ENCODE results near the gene CREB3L2. TPM values are rescaled to one million over a fixed set of nuclear protein-coding genes. Genes with fewer than 3 reads are reported as not detected.

Gene CREB3L2
- total and polyA plus RNA-seq, 2 of the 8 experiments (the other 6 are each of a cell fraction or from before 2014, with no cell fraction given), result 14.4 to 48.3 TPM

- Histone ChIP-seq H3K23ac (ENCODE audit: insufficient read length) (no peak overlapping the region), H3K18ac (ENCODE audit: extremely low read depth, low read length) (no peak overlapping the region), H3K23me2 (ENCODE audit: low read depth, low read length) (no peaks in the 10 kb centered on the region), H3K4me3 (ENCODE audit: extremely low read depth in 1 of 4, insufficient read depth in 2 of 4, low read depth in 3 of 4, low read length in 4 of 4) (no peak overlapping the region), H2BK20ac (ENCODE audit: low read length) (no peak overlapping the region), H4K5ac (ENCODE audit: insufficient read length, low read depth, low read length) (no peak overlapping the region), H4K91ac (replicated peaks; ENCODE audit: insufficient read length, low read length) (no peak overlapping the region), H2BK120ac (replicated peaks; ENCODE audit: low read depth, low read length) (no peak overlapping the region), H4K20me1 (replicated peaks in 1 of 2; ENCODE audit: control insufficient read depth in 1 of 2, insufficient read depth in 2 of 2, low read length in 2 of 2) (no peaks in the 10 kb centered on the region), H3K9ac (replicated peaks in 1 of 4; ENCODE audit: extremely low read depth in 1 of 4, low read depth in 3 of 4, low read length in 3 of 4) (no peak overlapping the region), H3K27me3 (replicated peaks in 1 of 4; ENCODE audit: control insufficient read depth in 3 of 4, extremely low read depth in 1 of 4, insufficient read depth in 3 of 4, low read length in 3 of 4) (no peaks in the 10 kb centered on the region), H3K4me2 (ENCODE audit: insufficient read depth in 1 of 2, low read depth in 2 of 2, low read length in 2 of 2) (no peak overlapping the region), H4K8ac (ENCODE audit: extremely low read depth, insufficient read depth, low read length) (no peak overlapping the region), H3K27ac (ENCODE audit: low read depth, low read length) (no peak overlapping the region), H2BK12ac (ENCODE audit: low read depth, low read length) (no peak overlapping the region), H3K4me1 (replicated peaks in 1 of 4; ENCODE audit: control insufficient read depth in 3 of 4, insufficient read depth in 4 of 4, low read length in 3 of 4) (peaks cover 0 to 9% (median 2%) of the 10 kb centered on the region in 4 experiments; a peak in 3 of 7 replicates), H3K79me2 (ENCODE audit: control insufficient read depth in 1 of 2, insufficient read depth in 2 of 2, low read length in 2 of 2) (no peaks in the 10 kb centered on the region), H3K36me3 (ENCODE audit: control insufficient read depth in 2 of 4, insufficient read depth in 4 of 4, low read length in 3 of 4) (peaks cover 0 to 6% (median 0%) of the 10 kb centered on the region in 4 experiments; a peak in 2 of 8 replicates), H3K56ac (replicated peaks; ENCODE audit: insufficient read length, low read depth, low read length) (no peak overlapping the region), H2AFZ (ENCODE audit: low read length) (no peak overlapping the region), H3K4ac (replicated peaks; ENCODE audit: insufficient read length, low read depth, low read length) (no peak overlapping the region), H3K79me1 (ENCODE audit: low read depth, low read length) (no peaks in the 10 kb centered on the region), H3K14ac (ENCODE audit: insufficient read length) (no peak overlapping the region), H3K9me3 (ENCODE audit: insufficient read depth in 2 of 2, low read depth in 1 of 2, low read length in 1 of 2) (peaks cover 26 to 27% of the 10 kb centered on the region in 2 experiments; a peak in 3 of 4 replicates), H2BK5ac (ENCODE audit: low read depth, low read length) (no peak overlapping the region), H2AK5ac (ENCODE audit: low read depth, low read length) (no peak overlapping the region), H2BK15ac (ENCODE audit: low read length) (no peak overlapping the region)
- 86% methylated on average over 1 of the region's 1 CpG; no CpG with 5 or more reads in 1 of the 2 experiments for WGBS, 2 experiments (ENCODE audit: extremely low coverage in 1 of 2, insufficient coverage in 1 of 2, insufficient read length in 1 of 2, insufficient replicate concordance in 2 of 2, low coverage in 1 of 2, low lambda C conversion rate in 2 of 2, missing lambda C conversion rate in 1 of 2)
- DNase-seq (ENCODE audit: low read depth in 1 of 2, low spot score in 2 of 2) (no peak), FAIRE-seq (no peak)
- no peak for TF ChIP-seq CTBP2 (IDR thresholded peaks at IDR 0.05; ENCODE audit: borderline replicate concordance, insufficient read depth, insufficient read length, low read length)
- no peak for TF ChIP-seq CREB1 (IDR thresholded peaks at IDR 0.05)
- TF ChIP-seq SUZ12 (IDR thresholded peaks at IDR 0.05; ENCODE audit: low read length), result no peak
- no peak for TF ChIP-seq ATF2 (IDR thresholded peaks at IDR 0.05; ENCODE audit: low read length)
- no peak for TF ChIP-seq FOSL1 (IDR thresholded peaks at IDR 0.05; ENCODE audit: insufficient read depth, low read depth, low read length)
- no peak for TF ChIP-seq BACH1 (IDR thresholded peaks at IDR 0.05; ENCODE audit: low read length)
- no peak for TF ChIP-seq CBX8 (IDR thresholded peaks at IDR 0.05; ENCODE audit: borderline replicate concordance, low read depth, low read length)
- no peak for TF ChIP-seq GTF2F1 (IDR thresholded peaks at IDR 0.05; ENCODE audit: borderline replicate concordance, low read depth, low read length)
- TF ChIP-seq PHF8 (conservative IDR thresholded peaks at IDR 0.05; ENCODE audit: low read depth, low read length), result no peak
- no peak for TF ChIP-seq TBP (IDR thresholded peaks at IDR 0.05; ENCODE audit: low read depth, low read length)
- no peak for TF ChIP-seq SRF (IDR thresholded peaks at IDR 0.05; ENCODE audit: low read depth, low read length)
- CTCF ChIA-PET (ENCODE audit: partially characterized antibody), result interaction anchor here (1.1 to 2.7 kb wide), 3 partner anchors 10 to 209 kb away, joined by 3 to 7 read pairs (median 5); no protein-coding TSS in a partner anchor
- POLR2A ChIA-PET (ENCODE audit: partially characterized antibody), result no interaction called here
Measured at GRCh38 chr7:137834552-137834951, 167.3 kb downstream of the CREB3L2 start.
